AG08395 (cell line): ENCODE results near the gene BEAN1.
"Not testable (repeated sequence)": the region's sequence is repeated elsewhere in the genome, so short reads cannot be mapped to it uniquely, and the experiment has no call there.

Experiments used
- DNase-seq: peaks from one replicate; pipeline ENCODE4 v3.0.0; 2012; ENCODE audit warnings: mixed read lengths, low spot score

Gene BEAN1

GRCh38 chr16:66508914-66509496, 81.9 kb downstream of the BEAN1 start:
- DNase-seq = no peak

DNA sequence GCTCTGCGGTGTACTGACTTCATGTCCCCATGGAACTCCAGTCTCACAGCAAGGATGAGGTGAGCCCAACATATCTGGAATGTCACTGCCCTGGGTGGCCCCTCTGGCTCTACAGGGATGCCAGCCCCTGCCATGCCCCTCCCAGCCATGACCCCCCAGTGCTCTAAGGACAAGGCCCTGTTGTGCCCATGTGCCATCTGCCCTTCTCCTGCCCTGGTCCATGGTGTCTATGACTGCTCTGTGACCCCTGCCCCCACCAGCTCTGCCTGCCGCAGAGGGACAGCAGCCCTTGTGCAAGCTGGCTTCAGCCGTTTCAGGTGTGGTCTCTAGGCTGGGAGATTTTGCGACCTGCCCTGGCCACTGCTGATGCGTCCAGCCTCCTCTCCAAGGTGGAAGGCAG, 82.5 kb downstream of the BEAN1 start:
- DNase-seq = no peak

DNA sequence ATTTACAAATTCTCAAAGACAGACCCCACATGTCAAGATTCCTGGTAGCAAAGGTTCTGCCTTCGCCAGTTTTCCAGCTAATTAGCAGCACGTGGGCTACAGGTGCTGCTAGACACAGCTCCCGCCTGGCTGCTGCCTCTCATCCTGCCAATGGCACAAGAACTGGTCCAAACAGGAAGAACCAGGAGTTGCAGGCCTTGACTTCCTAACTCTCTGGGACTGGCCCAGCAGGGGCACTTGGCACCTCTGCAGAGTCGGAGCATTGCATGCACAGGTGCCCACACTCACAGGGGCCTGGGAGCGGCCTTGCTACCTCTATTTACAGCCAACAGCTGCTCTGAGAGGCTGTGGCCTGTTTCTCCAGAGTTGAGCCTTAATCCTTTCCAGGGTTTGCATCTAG, 83.2 kb downstream of the BEAN1 start:
- DNase-seq = no peak

- DNase-seq = no peak
Measured at GRCh38 chr16:66510711-66511601, 83.9 kb downstream of the BEAN1 start.

GRCh38 chr16:66511602-66512271, 84.6 kb downstream of the BEAN1 start:
- DNase-seq = peak; percentile 85

GRCh38 chr16:66512272-66513110, 85.4 kb downstream of the BEAN1 start:
- no peak for DNase-seq

GRCh38 chr16:66513111-66513723, 86.1 kb downstream of the BEAN1 start:
- no peak for DNase-seq

DNA sequence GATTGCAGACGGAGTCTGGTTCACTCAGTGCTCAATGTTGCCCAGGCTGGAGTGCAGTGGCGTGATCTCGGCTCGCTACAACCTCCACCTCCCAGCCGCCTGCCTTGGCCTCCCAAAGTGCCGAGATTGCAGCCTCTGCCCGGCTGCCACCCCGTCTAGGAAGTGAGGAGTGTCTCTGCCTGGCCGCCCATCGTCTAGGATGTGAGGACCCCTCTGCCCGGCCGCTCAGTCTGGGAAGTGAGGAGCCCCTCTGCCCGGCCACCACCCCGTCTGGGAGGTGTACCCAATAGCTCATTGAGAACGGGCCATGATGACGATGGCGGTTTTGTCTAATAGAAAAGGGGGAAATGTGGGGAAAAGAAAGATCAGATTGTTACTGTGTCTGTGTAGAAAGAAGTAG, 87.3 kb downstream of the BEAN1 start:
- not testable (repeated sequence) for DNase-seq

GRCh38 chr16:66514980-66515595, 88.0 kb downstream of the BEAN1 start:
- DNase-seq = not testable (repeated sequence)

GRCh38 chr16:66515596-66516508, 88.8 kb downstream of the BEAN1 start:
- DNase-seq = peak; percentile 67

DNA sequence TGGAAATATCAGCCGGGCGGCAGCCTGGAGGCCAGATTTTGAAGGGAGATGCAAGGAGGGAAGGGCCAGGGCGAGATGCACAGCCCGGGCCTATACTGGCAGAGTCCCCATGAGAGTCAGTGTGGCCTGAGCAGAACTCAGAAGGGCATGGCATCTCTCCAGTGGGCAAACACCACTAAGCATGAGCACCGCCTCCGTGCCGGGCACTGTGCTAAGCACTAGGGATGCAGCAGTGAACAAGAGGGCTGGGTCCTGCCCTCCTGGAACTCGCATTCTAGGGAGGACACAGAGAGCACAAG, 89.4 kb downstream of the BEAN1 start:
- peak; percentile 24 for DNase-seq

- peak; percentile 98 for DNase-seq
Measured at GRCh38 chr16:66516808-66517585, 89.9 kb downstream of the BEAN1 start.

GRCh38 chr16:66517586-66518263, 90.6 kb downstream of the BEAN1 start:
- no peak for DNase-seq

GRCh38 chr16:66519482-66520373, 92.6 kb downstream of the BEAN1 start:
- DNase-seq = no peak

DNA sequence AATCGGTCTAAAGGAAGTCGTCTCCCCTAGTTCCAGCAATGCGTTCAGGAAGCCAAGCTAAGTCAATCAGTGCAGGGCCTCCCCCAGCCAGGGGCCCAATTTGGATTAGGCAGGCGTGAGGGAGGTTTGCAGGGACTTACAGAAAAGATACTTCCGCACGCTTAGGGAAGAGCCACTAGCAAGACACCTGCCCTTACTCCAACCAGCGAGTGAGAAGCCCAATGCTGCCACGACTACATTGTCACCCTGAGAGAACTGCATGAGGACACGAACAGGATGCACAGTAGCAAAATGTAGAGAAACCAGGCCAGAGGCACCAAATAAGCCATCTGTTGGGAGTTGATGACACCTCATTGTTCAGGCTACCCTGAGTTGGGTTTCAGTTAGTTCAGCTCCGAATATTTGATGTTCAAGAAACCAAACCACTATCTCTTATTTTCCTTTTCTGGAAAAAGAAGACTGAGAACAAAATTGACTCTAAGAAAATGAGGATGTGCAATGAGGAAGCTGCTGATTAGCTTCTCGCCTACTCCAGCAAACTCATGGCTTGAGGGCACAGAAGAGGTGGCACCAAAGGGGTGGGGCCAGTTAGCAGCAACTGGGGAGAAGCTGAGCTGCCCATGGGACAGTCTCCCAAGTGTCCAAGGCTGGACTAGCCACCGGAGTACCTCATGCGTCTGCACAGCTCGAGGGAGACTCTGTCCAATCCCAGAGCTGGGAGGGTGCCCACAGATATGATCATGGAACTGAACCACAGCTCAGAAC, 93.5 kb downstream of the BEAN1 start:
- DNase-seq = no peak

DNA sequence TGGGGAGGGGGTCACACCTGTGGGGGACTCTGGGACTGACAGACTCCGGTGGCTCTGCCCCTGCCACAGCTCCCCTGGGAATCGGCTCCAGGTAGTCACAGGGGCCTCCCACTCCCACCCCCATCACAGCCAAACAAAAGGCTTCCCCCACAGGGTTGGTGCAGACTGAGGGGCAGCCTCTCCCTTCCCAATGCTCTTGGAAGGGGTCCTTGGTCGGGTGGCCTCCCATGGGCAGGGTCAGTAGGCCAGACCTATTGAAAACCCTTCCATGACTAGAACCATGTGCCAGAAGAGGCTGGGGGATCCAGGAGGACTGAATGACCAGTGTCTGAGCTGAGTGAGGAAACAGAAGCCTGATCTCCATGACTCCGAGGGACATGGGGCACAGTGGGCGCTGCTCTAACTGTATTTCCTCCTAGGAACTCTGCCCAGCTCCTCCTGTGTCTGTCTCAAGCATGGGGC, 94.2 kb downstream of the BEAN1 start:
- DNase-seq = no peak
